ENCODE data around the gene SRGAP1. TPM values are rescaled to one million over a fixed set of nuclear protein-coding genes. Genes with fewer than 3 reads are reported as not detected.

SRGAP1 gene
- total RNA-seq, 6 donors from 2014 or later = 4.7 to 36.7 (median 14.0) TPM

DNA sequence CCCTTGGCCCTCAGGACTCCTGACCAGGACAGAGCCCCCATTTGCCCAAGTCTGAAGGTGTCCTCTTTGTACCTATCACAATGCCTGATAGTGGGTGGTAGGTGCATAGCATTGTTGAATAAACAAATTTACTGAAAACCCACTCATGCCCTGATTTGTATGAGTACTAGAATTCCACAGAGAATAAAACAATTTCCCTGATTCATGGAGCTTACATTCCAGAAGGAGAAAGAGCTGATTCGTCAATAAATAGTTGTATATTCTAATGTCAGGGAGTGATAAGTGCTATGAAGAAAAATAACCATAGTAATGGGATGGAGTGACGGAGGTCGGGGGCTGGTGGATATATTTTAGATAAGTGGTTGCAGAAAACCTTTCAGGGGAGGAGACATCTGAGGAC, 117.0 kb downstream of the SRGAP1 start:
- Histone ChIP-seq H3K9me3 (no peaks in the 10 kb centered on the region), H3K27ac (no peak overlapping the region), H3K36me3 (no peaks in the 10 kb centered on the region), H3K27me3 (no peaks in the 10 kb centered on the region), H3K4me3 (no peak overlapping the region), H3K4me1 (peaks cover 0 to 11% (median 2%) of the 10 kb centered on the region in 4 donors)
- DNase-seq (no peak), ATAC-seq (ENCODE audit: low FRiP score in 2 of 2) (peak in 1 of 2 donors; percentile 19)
- WGBS, 2 donors = 86 to 87% methylated on average over 3 of the region's 3 CpGs
- TF ChIP-seq POLR2A (IDR thresholded peaks at IDR 0.05) (no peak), EP300 (IDR thresholded peaks at IDR 0.05) (no peak), POLR2AphosphoS5 (IDR thresholded peaks at IDR 0.05) (no peak), CTCF (IDR thresholded peaks at IDR 0.05) (no peak)

DNA sequence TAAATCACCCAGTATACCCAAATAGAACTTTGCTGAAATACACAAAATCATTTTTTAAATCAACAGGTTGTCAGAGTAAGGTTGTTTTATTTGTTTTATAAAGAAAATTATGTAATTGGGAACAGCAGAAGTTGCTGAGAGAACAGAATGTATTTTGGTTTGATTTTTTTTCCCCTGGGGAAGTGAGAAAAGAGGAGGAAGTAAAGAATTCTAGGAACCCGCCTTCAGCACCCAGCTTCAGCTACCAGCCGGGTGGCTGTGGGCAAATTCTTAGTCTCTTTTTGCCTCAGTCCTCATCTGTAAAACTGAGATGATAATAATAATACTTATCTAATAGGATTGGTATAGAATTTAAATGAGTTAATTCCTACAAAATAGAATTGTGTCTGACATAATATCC, 119.4 kb downstream of the SRGAP1 start:
- no peak for DNase-seq
- no peak overlapping the region for H3K4me3 ChIP-seq
- H3K9me3 ChIP-seq = no peaks in the 10 kb centered on the region
- WGBS, 2 donors = 62 to 63% methylated on average over 2 of the region's 2 CpGs
- peaks cover 0 to 7% (median 4%) of the 10 kb centered on the region in 4 donors for H3K4me1 ChIP-seq
- no peak for TF ChIP-seq POLR2A (IDR thresholded peaks at IDR 0.05)
- TF ChIP-seq POLR2AphosphoS5 (IDR thresholded peaks at IDR 0.05) = no peak
- TF ChIP-seq CTCF (IDR thresholded peaks at IDR 0.05) = no peak
- no peak for TF ChIP-seq EP300 (IDR thresholded peaks at IDR 0.05)
- peak overlapping the region in 1 of 4 donors; percentile 21 for H3K27ac ChIP-seq
- H3K36me3 ChIP-seq = no peaks in the 10 kb centered on the region
- peak in 1 of 2 donors; percentile 61 for ATAC-seq (ENCODE audit: low FRiP score in 2 of 2)
- no peaks in the 10 kb centered on the region for H3K27me3 ChIP-seq

DNA sequence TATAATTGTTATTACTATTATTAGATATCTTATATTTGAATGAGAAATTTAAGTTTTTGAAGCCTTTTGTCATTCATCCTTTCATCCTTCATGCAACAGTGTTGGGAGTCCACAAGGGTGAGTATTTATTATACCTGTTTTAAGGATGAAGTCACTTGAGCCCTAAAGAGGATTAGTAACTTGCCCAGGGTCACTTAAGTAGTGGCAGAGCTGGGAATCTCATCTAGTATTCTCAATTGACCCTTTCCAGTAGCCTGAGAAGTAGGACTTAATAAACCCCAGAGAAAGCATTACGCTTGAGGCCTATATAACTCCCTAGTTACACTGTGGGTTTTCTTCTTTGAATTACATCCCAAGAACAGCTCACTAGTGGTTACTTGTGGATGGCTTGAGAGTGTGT, 119.8 kb downstream of the SRGAP1 start:
- TF ChIP-seq POLR2AphosphoS5 (IDR thresholded peaks at IDR 0.05) (no peak), EP300 (IDR thresholded peaks at IDR 0.05) (no peak), POLR2A (IDR thresholded peaks at IDR 0.05) (no peak), CTCF (IDR thresholded peaks at IDR 0.05) (no peak)
- Histone ChIP-seq H3K4me1 (peaks cover 0 to 7% (median 4%) of the 10 kb centered on the region in 4 donors), H3K4me3 (no peak overlapping the region), H3K27ac (no peak overlapping the region), H3K36me3 (no peaks in the 10 kb centered on the region), H3K27me3 (no peaks in the 10 kb centered on the region), H3K9me3 (no peaks in the 10 kb centered on the region)
- WGBS, 2 donors = 96 to 100% methylated on average over 1 of the region's 1 CpG
- ATAC-seq (ENCODE audit: low FRiP score in 2 of 2) (no peak), DNase-seq (no peak)

- no peaks in the 10 kb centered on the region for H3K27me3 ChIP-seq
- H3K36me3 ChIP-seq = no peaks in the 10 kb centered on the region
- WGBS, 2 donors = 71 to 72% methylated on average over 3 of the region's 3 CpGs
- H3K4me3 ChIP-seq = no peak overlapping the region
- ATAC-seq (ENCODE audit: low FRiP score in 2 of 2) (no peak), DNase-seq (no peak)
- H3K27ac ChIP-seq = no peak overlapping the region
- H3K4me1 ChIP-seq = peaks cover 0 to 11% (median 6%) of the 10 kb centered on the region in 4 donors
- H3K9me3 ChIP-seq = no peaks in the 10 kb centered on the region
- no peak for TF ChIP-seq EP300 (IDR thresholded peaks at IDR 0.05)
- no peak for TF ChIP-seq CTCF (IDR thresholded peaks at IDR 0.05)
These were observed 121.6 kb downstream of the SRGAP1 start for GRCh38 chr12:63965936-63966605.

DNA sequence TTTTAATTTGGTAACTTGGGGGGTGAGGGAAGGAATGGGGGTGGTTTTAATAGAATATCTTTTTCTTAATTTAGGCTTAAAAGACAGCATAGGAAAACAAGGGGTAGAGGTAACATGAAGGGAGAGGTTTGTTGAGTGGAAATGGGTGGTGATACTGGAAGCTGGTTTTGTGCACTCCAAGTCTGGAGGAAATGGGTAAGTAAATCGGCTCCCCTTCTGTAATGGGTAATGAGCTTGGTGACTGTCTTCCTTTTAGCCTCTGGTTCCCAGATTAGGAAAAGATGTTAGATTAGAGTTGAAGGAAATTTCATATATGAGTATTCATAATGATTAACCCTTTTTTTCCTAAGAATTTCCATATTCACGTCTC, 122.1 kb downstream of the SRGAP1 start:
- no peak overlapping the region for H3K27ac ChIP-seq
- no peaks in the 10 kb centered on the region for H3K36me3 ChIP-seq
- H3K9me3 ChIP-seq = no peaks in the 10 kb centered on the region
- no peak for TF ChIP-seq POLR2AphosphoS5 (IDR thresholded peaks at IDR 0.05)
- no peak for TF ChIP-seq CTCF (IDR thresholded peaks at IDR 0.05)
- no peak for TF ChIP-seq EP300 (IDR thresholded peaks at IDR 0.05)
- no peak for TF ChIP-seq POLR2A (IDR thresholded peaks at IDR 0.05)
- peaks cover 0 to 11% (median 6%) of the 10 kb centered on the region in 4 donors for H3K4me1 ChIP-seq
- no peak for ATAC-seq (ENCODE audit: low FRiP score in 2 of 2)
- no peak overlapping the region for H3K4me3 ChIP-seq
- no peak for DNase-seq
- WGBS, 2 donors = 80 to 87% methylated on average over 2 of the region's 2 CpGs
- H3K27me3 ChIP-seq = no peaks in the 10 kb centered on the region

Data from upper lobe of left lung (tissue), 6 donors.